Keratinocyte (primary cell): ENCODE results near the gene SIGLEC1.

Experiments used
- CTCF ChIP-seq, 3 experiments: IDR thresholded peaks in 1 of 3; conservative IDR thresholded peaks in 1 of 3; optimal IDR thresholded peaks in 1 of 3; 2 replicates in 2 of 3; 3 replicates in 1 of 3; pipeline versions ENCODE3 to v1.5.1; 2011; ENCODE audit warnings: low read length in 3 of 3, mild to moderate bottlenecking in 3 of 3, moderate library complexity in 2 of 3, control low read depth in 1 of 3, inconsistent platforms in 1 of 3; ENCODE audit not compliant: insufficient read depth in 2 of 3; ENCODE audit errors: extremely low read depth in 1 of 3
- EZH2 ChIP-seq: IDR thresholded peaks from one replicate; pipeline ENCODE4 v1.6.1; 2012; ENCODE audit warnings: inconsistent platforms, mild to moderate bottlenecking, low read length, moderate library complexity

GRCh38 chr20:3685341-3685740 is 27.1 kb downstream of the SIGLEC1 start:
- TF ChIP-seq CTCF (optimal IDR thresholded peaks at IDR 0.05 in 1 of 3, IDR thresholded peaks at IDR 0.05 in 1 of 3, conservative IDR thresholded peaks at IDR 0.05 in 1 of 3; ENCODE audit: extremely low read depth in 1 of 3, insufficient read depth in 2 of 3, low read length in 3 of 3) (no peak), EZH2 (no peak)
